ENCODE data around the gene CCR7.

- TF ChIP-seq, protein P1, sequence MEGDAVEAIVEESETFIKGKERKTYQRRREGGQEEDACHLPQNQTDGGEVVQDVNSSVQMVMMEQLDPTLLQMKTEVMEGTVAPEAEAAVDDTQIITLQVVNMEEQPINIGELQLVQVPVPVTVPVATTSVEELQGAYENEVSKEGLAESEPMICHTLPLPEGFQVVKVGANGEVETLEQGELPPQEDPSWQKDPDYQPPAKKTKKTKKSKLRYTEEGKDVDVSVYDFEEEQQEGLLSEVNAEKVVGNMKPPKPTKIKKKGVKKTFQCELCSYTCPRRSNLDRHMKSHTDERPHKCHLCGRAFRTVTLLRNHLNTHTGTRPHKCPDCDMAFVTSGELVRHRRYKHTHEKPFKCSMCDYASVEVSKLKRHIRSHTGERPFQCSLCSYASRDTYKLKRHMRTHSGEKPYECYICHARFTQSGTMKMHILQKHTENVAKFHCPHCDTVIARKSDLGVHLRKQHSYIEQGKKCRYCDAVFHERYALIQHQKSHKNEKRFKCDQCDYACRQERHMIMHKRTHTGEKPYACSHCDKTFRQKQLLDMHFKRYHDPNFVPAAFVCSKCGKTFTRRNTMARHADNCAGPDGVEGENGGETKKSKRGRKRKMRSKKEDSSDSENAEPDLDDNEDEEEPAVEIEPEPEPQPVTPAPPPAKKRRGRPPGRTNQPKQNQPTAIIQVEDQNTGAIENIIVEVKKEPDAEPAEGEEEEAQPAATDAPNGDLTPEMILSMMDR (IDR thresholded peaks at IDR 0.05 in 8 of 11, conservative IDR thresholded peaks at IDR 0.05 in 3 of 11) = no peak
- TF ChIP-seq POLR2AphosphoS5 (IDR thresholded peaks at IDR 0.05) (no peak), POLR2A (IDR thresholded peaks at IDR 0.05) (no peak)
Measured at GRCh38 chr17:40564195-40564882, 933 bp downstream of the CCR7 start.

Measured in spleen (tissue), 7 donors.